ENCODE results near the gene MORC2.

The MORC2 gene

DNA sequence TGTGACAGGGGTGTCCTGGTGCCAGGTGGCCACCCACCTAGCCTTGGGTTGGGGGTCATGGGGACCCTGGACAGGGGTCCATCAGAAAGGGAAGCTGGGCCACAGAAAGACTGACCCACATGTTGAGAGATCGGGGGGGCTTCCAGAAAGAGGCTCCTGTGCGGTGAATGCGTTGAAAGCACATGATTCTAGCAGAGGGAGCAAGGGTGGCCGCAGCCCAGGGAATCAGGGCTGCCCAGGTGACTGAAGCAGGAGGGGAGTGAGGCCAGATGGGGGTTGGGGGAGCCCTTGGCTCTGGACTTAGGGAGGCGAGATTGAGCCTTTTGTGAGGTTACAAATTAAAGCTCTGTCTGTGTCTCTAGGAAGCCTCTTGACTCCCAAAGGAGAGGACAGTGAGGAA, 80.7 kb downstream of the MORC2 start:
- Histone ChIP-seq H3K9me3 (ENCODE audit: insufficient read depth, low read length) (no peaks in the 10 kb centered on the region), H3K9ac (ENCODE audit: insufficient read length, low read depth) (no peak overlapping the region), H3K4me3 (ENCODE audit: insufficient read length, low read depth) (no peak overlapping the region), H3K4me1 (ENCODE audit: insufficient read depth, insufficient read length) (no peaks in the 10 kb centered on the region), H3K36me3 (ENCODE audit: insufficient read depth, insufficient read length, low read length) (peaks cover 18% of the 10 kb centered on the region), H3K27me3 (ENCODE audit: insufficient read depth, insufficient read length) (no peaks in the 10 kb centered on the region)
- DNase-seq (ENCODE audit: low read depth, low spot score): no peak
- TF ChIP-seq YY1 (IDR thresholded peaks at IDR 0.05; ENCODE audit: insufficient read depth, insufficient read length) (no peak), ZNF274 (IDR thresholded peaks at IDR 0.05; ENCODE audit: low read depth, low read length) (no peak), SUZ12 (IDR thresholded peaks at IDR 0.05; ENCODE audit: extremely low read depth, insufficient read depth, insufficient read length) (no peak)

DNA sequence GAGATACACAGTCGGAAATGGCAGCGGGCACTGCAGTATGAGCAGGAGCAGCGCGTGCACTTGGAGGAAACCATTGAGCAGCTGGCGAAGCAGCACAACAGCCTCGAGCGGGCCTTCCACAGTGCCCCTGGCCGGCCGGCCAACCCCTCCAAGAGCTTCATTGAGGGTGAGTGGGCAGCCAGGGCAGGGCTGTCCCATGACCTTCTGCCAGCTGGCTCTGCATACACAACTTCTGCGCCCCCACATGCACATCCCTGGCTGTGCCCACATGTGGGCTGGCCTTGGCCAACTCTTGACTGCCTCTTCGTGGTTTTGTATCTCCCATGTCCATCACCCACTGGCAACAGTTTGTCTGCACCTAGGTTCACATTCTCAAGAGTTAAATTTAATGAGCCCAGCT, 81.1 kb downstream of the MORC2 start:
- Histone ChIP-seq H3K27me3 (ENCODE audit: insufficient read depth, insufficient read length) (no peaks in the 10 kb centered on the region), H3K9me3 (ENCODE audit: insufficient read depth, low read length) (no peaks in the 10 kb centered on the region), H3K4me1 (ENCODE audit: insufficient read depth, insufficient read length) (no peaks in the 10 kb centered on the region), H3K9ac (ENCODE audit: insufficient read length, low read depth) (no peak overlapping the region), H3K4me3 (ENCODE audit: insufficient read length, low read depth) (no peak overlapping the region), H3K36me3 (ENCODE audit: insufficient read depth, insufficient read length, low read length) (peaks cover 14% of the 10 kb centered on the region)
- TF ChIP-seq YY1 (IDR thresholded peaks at IDR 0.05; ENCODE audit: insufficient read depth, insufficient read length) (no peak), ZNF274 (IDR thresholded peaks at IDR 0.05; ENCODE audit: low read depth, low read length) (no peak), SUZ12 (IDR thresholded peaks at IDR 0.05; ENCODE audit: extremely low read depth, insufficient read depth, insufficient read length) (no peak)
- DNase-seq (ENCODE audit: low read depth, low spot score): no peak

DNA sequence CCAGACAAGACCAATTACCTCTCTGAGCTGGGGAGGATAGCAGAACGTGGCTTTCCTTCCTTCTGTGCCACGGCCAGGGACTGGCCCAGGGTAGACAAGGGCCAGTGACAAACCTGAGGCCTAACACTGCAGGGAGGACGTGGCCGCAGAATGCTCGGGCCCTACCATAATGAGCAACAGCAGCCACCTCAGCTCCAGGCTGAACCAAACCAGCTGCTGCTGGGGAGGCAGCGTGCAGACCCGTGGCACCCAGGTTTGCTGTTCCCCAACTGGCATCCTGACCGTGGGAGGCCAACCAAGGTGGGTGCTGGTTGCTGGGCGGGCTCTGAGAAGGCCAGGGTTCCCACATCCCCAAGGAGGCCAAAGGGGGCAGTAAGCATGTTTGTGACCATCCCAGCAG, 83.0 kb downstream of the MORC2 start:
- TF ChIP-seq ZNF274 (IDR thresholded peaks at IDR 0.05; ENCODE audit: low read depth, low read length) (no peak), SUZ12 (IDR thresholded peaks at IDR 0.05; ENCODE audit: extremely low read depth, insufficient read depth, insufficient read length) (no peak), YY1 (IDR thresholded peaks at IDR 0.05; ENCODE audit: insufficient read depth, insufficient read length) (no peak)
- no peaks in the 10 kb centered on the region for H3K9me3 ChIP-seq (ENCODE audit: insufficient read depth, low read length)
- DNase-seq (ENCODE audit: low read depth, low spot score): no peak
- peaks cover 10% of the 10 kb centered on the region for H3K36me3 ChIP-seq (ENCODE audit: insufficient read depth, insufficient read length, low read length)
- H3K4me1 ChIP-seq (ENCODE audit: insufficient read depth, insufficient read length): peaks cover 4% of the 10 kb centered on the region
- no peak overlapping the region for H3K4me3 ChIP-seq (ENCODE audit: insufficient read length, low read depth)
- H3K9ac ChIP-seq (ENCODE audit: insufficient read length, low read depth): no peak overlapping the region
- H3K27me3 ChIP-seq (ENCODE audit: insufficient read depth, insufficient read length): no peaks in the 10 kb centered on the region

DNA sequence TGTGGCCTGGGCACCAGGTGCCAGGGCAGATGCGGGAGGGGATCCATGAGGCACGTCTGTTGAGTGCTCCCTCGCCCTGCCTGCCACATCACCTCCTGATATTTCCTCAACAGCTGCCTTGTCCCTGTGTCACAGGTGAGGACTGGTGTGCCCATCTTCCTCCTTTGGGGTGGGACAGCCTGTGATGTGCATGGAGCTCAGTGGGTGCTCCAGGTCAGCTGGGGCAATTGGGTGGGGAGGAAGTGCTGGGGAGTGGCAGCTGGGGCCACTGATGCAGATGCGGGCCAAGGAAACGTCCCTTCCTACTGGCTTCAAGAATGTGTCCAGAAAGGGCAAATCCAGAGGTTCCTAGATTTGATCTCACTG, 83.6 kb downstream of the MORC2 start:
- no peak for TF ChIP-seq SUZ12 (IDR thresholded peaks at IDR 0.05; ENCODE audit: extremely low read depth, insufficient read depth, insufficient read length)
- no peak for TF ChIP-seq ZNF274 (IDR thresholded peaks at IDR 0.05; ENCODE audit: low read depth, low read length)
- no peak for TF ChIP-seq YY1 (IDR thresholded peaks at IDR 0.05; ENCODE audit: insufficient read depth, insufficient read length)
- Histone ChIP-seq H3K9me3 (ENCODE audit: insufficient read depth, low read length) (no peaks in the 10 kb centered on the region), H3K36me3 (ENCODE audit: insufficient read depth, insufficient read length, low read length) (peaks cover 7% of the 10 kb centered on the region), H3K4me3 (ENCODE audit: insufficient read length, low read depth) (no peak overlapping the region), H3K4me1 (ENCODE audit: insufficient read depth, insufficient read length) (peaks cover 4% of the 10 kb centered on the region), H3K9ac (ENCODE audit: insufficient read length, low read depth) (no peak overlapping the region), H3K27me3 (ENCODE audit: insufficient read depth, insufficient read length) (no peaks in the 10 kb centered on the region)
- no peak for DNase-seq (ENCODE audit: low read depth, low spot score)

DNA sequence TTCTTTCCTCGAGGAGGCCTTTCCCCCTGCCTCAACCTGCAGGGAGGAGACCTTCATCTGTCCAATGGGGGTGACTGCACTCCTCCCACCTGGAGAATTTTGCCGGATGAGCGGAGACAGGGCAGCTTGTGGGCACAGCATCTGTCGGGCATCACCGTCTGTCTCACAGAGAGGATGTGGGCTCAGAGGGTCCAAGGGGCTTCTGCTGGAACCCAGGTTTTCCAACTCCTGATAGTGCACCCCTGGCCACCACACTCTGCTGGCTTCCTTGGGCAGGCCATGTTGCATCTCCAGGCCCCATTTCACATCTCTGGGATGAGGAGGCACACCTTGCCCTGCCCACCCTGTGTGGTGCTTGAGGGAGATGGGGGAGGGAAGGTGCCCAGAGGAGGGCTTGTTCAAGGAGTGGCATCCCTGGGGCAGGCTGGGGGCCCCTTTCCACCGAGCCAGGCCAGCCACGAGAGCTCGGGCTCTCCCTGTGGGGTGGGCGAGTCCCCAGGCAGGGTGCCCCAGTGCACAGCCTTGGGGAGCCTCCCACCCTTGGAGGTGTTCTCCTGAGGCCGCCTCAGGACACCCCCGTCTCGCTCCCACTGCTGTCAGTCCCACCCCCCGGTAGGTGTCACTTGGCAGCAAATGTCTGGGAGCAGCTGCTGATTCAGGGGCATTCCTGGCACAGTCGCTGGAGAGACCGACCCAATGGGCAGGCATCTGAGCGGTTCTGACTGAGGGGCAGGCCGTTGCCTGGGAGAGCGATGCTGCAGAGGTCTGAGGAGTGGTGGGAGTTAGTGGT, 84.2 kb downstream of the MORC2 start:
- Histone ChIP-seq H3K9me3 (ENCODE audit: insufficient read depth, low read length) (no peaks in the 10 kb centered on the region), H3K36me3 (ENCODE audit: insufficient read depth, insufficient read length, low read length) (peaks cover 1% of the 10 kb centered on the region), H3K9ac (ENCODE audit: insufficient read length, low read depth) (no peak overlapping the region), H3K27me3 (ENCODE audit: insufficient read depth, insufficient read length) (no peaks in the 10 kb centered on the region), H3K4me3 (ENCODE audit: insufficient read length, low read depth) (no peak overlapping the region), H3K4me1 (ENCODE audit: insufficient read depth, insufficient read length) (peaks cover 4% of the 10 kb centered on the region)
- no peak for DNase-seq (ENCODE audit: low read depth, low spot score)
- no peak for TF ChIP-seq SUZ12 (IDR thresholded peaks at IDR 0.05; ENCODE audit: extremely low read depth, insufficient read depth, insufficient read length)
- TF ChIP-seq ZNF274 (IDR thresholded peaks at IDR 0.05; ENCODE audit: low read depth, low read length): no peak
- TF ChIP-seq YY1 (IDR thresholded peaks at IDR 0.05; ENCODE audit: insufficient read depth, insufficient read length): no peak

DNA sequence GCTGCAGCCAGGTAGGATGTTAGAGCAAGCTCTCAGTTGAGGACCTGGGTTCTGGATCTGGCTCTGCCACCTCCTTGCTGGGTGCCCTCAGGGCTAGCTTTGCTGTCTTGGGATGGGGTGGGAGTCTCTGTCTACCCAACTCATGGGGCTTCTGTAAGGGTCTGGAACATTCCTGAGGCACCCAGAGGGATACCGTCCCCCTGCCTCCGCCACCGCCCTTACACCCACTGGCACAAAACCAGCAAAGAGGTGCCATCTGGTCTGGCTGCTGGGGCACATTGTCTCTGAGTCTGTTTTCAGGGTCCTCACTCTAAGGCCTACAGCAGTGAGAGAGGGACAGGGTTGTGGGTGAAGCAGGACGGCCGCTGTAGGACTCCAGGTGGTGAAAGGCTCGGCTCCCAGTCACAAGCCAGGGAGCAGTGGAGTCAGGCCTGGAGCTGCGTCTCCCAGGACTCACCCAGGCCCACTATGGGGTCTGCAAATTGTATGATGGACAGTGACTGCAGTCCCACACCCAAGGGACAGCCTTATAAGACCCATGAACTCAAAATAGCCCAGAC, 84.9 kb downstream of the MORC2 start:
- Histone ChIP-seq H3K9ac (ENCODE audit: insufficient read length, low read depth) (no peak overlapping the region), H3K36me3 (ENCODE audit: insufficient read depth, insufficient read length, low read length) (no peaks in the 10 kb centered on the region), H3K9me3 (ENCODE audit: insufficient read depth, low read length) (no peaks in the 10 kb centered on the region), H3K4me1 (ENCODE audit: insufficient read depth, insufficient read length) (peaks cover 4% of the 10 kb centered on the region), H3K27me3 (ENCODE audit: insufficient read depth, insufficient read length) (no peaks in the 10 kb centered on the region), H3K4me3 (ENCODE audit: insufficient read length, low read depth) (no peak overlapping the region)
- DNase-seq (ENCODE audit: low read depth, low spot score): no peak
- TF ChIP-seq SUZ12 (IDR thresholded peaks at IDR 0.05; ENCODE audit: extremely low read depth, insufficient read depth, insufficient read length): no peak
- TF ChIP-seq ZNF274 (IDR thresholded peaks at IDR 0.05; ENCODE audit: low read depth, low read length): no peak

DNA sequence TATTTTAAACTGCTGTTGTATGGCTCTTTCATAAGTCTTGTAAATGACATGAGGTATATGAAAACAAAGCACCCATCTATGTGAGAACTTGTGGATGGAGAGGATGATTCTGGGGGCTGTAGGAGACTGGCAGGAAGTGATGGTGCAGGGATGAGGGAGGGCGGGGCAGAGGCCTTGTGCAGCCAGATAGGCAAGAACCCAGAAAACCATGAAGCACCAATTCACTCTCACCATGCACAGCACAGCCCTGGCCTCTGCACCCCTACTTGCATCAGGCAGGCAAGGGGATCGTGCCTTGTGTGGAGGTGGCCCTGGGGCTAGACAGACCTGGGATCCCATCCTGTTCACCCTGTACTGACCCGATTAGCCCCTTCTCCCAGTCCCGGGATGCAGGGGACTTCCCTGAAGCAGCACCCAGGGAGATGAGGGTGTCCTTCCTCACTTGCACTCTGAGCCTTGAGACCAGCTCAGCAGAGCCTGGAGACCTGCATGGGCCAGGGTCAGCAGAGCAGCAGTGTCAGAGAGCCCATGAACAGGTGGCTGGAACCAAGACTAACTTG, 85.5 kb downstream of the MORC2 start:
- TF ChIP-seq YY1 (IDR thresholded peaks at IDR 0.05; ENCODE audit: insufficient read depth, insufficient read length) (no peak), SUZ12 (IDR thresholded peaks at IDR 0.05; ENCODE audit: extremely low read depth, insufficient read depth, insufficient read length) (no peak), ZNF274 (IDR thresholded peaks at IDR 0.05; ENCODE audit: low read depth, low read length) (no peak)
- no peak for DNase-seq (ENCODE audit: low read depth, low spot score)
- Histone ChIP-seq H3K4me1 (ENCODE audit: insufficient read depth, insufficient read length) (peaks cover 4% of the 10 kb centered on the region), H3K4me3 (ENCODE audit: insufficient read length, low read depth) (no peak overlapping the region), H3K9ac (ENCODE audit: insufficient read length, low read depth) (no peak overlapping the region), H3K36me3 (ENCODE audit: insufficient read depth, insufficient read length, low read length) (no peaks in the 10 kb centered on the region), H3K9me3 (ENCODE audit: insufficient read depth, low read length) (no peaks in the 10 kb centered on the region), H3K27me3 (ENCODE audit: insufficient read depth, insufficient read length) (no peaks in the 10 kb centered on the region)

Data from NT2/D1 (cell line).